Frontal cortex (tissue), 1 donor: ENCODE results near the gene OR13A1. TPM values are rescaled to one million over a fixed set of nuclear protein-coding genes. Genes with fewer than 3 reads are reported as not detected.

Experiments
- total RNA-seq: library from RNA; depleted of rRNA; stranded (reverse); fragments of >200 nt; gene quantifications from one replicate; pipeline ENCODE4 v1.2.3, GENCODE V29; 2014

Gene OR13A1
- total RNA-seq, 1 donor from 2014 or later = under 0.01 TPM

Other genes starting within 250 kb of the OR13A1 start
- 1.2 TPM for gene ALOX5, start 58.6 kb upstream of the OR13A1 start, total RNA-seq